ENCODE measurements around the gene PAIP2.
"Not testable (repeated sequence)": the region's sequence is repeated elsewhere in the genome, so short reads cannot be mapped to it uniquely, and the experiment has no call there.

Gene PAIP2

GRCh38 chr5:139315056-139315615 lies 26.5 kb upstream of the PAIP2 start:
- no peak for DNase-seq (ENCODE audit: low spot score)

- no peak for DNase-seq (ENCODE audit: low spot score)
Measured at GRCh38 chr5:139335811-139336210, 5.8 kb upstream of the PAIP2 start.

GRCh38 chr5:139340051-139340450 lies 1.6 kb upstream of the PAIP2 start:
- DNase-seq (ENCODE audit: low spot score): no peak

GRCh38 chr5:139341187-139341688 lies 416 bp upstream of the PAIP2 start:
- no peak for DNase-seq (ENCODE audit: low spot score)

- no peak for DNase-seq (ENCODE audit: low spot score)
Measured at GRCh38 chr5:139342423-139342723, 719 bp downstream of the PAIP2 start.

DNA sequence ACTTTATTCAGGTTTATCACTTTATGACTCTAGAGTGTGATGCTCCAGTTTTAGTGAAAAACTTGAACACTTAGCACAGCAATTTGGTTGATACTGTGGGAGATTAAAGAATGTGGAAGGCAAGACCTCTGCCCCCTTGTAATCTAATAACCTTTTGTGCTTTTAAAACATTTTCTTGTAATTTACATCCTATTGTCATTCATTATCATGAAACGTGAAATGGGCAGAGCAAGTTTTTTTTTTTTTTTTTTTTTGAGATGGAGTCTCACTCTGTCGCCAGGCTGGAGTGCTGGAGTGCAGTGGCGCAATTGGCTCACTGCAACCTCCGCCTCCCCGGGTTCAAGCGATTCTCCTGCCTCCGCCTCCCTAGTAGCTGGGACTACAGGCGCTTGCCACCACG lies 1.8 kb downstream of the PAIP2 start:
- no peak for DNase-seq (ENCODE audit: low spot score)

DNA sequence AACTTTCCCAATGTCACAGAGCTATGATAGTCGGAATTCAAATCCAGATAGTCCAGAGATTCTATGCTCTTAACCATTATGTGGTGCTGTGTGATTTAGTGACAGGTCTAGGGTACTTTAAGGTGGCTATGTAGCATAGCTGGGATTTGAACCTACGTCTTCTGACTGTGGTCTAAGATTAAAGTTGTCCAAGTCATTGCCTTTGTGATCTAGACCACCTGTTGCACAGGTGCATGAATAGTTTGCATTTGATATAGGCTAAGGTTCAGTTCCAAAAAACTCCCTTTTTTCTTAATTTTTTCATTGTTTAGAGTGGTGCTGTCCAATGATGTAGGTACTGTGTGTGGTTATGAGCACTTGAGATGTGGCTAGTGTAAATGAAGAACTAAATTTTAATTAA lies 2.5 kb downstream of the PAIP2 start:
- DNase-seq (ENCODE audit: low spot score): no peak

DNA sequence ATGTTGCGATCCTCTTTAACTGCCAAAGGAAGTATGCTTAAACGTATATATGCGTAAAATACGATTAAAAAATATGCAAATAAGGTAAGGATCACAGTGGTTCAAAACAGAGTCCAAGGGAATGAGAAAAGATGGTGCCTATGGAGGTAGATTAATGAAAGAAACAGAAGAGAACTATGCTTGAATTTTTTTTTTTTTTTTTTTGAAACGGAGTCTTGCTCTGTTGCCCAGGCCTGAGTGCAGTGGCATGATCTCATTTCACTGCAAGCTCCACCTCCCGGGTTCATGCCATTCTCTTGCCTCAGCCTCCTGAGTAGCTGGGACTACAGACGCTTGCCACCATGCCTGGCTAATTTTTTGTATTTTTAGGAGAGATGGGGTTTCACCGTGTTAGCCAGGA lies 3.8 kb downstream of the PAIP2 start:
- DNase-seq (ENCODE audit: low spot score): not testable (repeated sequence)

DNA sequence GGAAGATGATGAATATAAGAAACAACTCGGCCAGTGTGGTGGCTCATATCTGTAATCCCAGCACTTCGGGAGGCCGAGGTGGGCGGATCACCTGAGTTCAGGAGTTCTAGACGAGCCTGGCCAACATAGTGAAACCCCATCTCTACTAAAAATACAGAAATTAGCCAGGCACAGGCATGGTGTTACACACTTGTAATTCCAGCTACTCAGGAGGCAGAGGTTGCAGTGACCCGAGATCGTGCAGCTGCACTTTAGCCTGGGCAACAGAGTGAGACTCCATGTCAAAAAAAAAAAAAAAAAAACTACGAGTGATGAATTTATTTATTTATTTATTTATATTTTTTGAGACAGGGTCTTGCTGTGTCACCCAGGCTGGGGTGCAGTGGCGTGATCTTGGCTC lies 6.2 kb downstream of the PAIP2 start:
- not testable (repeated sequence) for DNase-seq (ENCODE audit: low spot score)

- DNase-seq (ENCODE audit: low spot score): no peak
Measured at GRCh38 chr5:139354186-139354585, 12.5 kb downstream of the PAIP2 start.

- not testable (repeated sequence) for DNase-seq (ENCODE audit: low spot score)
Measured at GRCh38 chr5:139355900-139356299, 14.2 kb downstream of the PAIP2 start.

GRCh38 chr5:139358064-139358463 lies 16.4 kb downstream of the PAIP2 start:
- no peak for DNase-seq (ENCODE audit: low spot score)

- DNase-seq (ENCODE audit: low spot score): no peak
Measured at GRCh38 chr5:139360384-139360783, 18.7 kb downstream of the PAIP2 start.

DNA sequence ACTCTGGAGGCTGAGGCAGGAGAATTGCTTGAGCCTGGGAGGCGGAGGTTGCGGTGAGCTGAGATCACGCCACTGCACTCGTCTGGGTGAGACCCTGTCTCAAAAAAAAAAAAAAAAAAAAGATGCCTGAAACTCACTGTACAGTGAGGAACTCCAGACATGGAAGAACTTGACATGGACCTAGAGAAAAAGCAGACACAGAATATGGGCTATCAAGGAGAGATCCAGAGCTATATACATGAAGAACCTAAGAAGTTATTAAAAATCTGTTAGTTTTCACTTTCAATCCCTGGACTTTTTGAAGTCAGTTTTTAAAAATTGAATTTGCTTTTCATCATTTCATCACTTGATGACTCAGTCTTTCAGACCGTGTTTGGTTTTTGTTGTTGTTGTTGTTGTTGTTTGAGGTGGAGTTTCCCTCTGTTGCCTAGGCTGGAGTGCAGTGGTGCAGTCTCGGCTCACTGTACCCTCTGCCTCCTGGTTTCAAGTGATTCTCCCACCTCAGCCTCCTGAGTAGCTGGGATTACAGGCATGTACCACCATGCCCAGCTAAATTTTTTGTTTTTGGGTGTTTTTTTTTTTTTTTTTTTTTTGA lies 20.3 kb downstream of the PAIP2 start:
- DNase-seq (ENCODE audit: low spot score): no peak

GRCh38 chr5:139363937-139364336 lies 22.3 kb downstream of the PAIP2 start:
- DNase-seq (ENCODE audit: low spot score): no peak

DNA sequence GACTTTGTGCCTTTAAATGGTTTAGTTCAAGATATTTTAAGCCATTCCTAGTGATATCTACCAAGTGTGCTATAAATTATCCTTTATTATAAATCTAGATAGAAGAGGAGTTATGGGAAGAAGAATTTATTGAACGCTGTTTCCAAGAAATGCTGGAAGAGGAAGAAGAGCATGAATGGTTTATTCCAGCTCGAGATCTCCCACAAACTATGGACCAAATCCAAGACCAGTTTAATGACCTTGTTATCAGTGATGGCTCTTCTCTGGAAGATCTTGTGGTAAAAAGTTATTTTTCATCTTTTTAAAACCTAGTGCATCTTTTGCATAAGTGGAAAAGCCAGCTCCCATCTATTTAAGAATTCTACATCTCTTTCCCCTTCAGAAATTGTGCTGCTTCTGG lies 22.8 kb downstream of the PAIP2 start:
- DNase-seq (ENCODE audit: low spot score): no peak

GRCh38 chr5:139368613-139369012 lies 27.0 kb downstream of the PAIP2 start:
- DNase-seq (ENCODE audit: low spot score): peak; percentile 36

- DNase-seq (ENCODE audit: low spot score): no peak
Measured at GRCh38 chr5:139369181-139369580, 27.5 kb downstream of the PAIP2 start.

- no peak for DNase-seq (ENCODE audit: low spot score)
Measured at GRCh38 chr5:139371482-139372435, 30.1 kb downstream of the PAIP2 start.

DNA sequence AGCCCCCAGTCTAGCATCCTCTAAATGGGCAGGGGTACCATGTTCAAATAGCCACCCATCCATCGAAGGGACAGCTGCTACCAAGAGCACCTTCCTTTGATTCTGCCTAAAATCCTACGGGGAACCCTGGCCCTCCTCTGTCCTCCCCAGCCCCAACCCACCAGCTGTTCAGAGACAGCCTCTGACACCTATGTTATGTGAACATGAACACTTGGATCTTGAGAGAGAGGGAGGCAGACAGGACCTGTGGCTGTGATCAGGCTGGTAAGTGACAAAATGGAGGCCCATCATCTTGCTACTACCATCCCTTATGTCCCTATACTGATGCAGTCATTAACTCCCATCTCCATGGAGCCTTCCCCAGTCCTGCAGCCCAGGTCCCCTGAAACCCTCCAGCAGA lies 33.3 kb downstream of the PAIP2 start:
- DNase-seq (ENCODE audit: low spot score): no peak

GRCh38 chr5:139376364-139376763 lies 34.7 kb downstream of the PAIP2 start:
- no peak for DNase-seq (ENCODE audit: low spot score)

GRCh38 chr5:139377226-139377625 lies 35.6 kb downstream of the PAIP2 start:
- no peak for DNase-seq (ENCODE audit: low spot score)

All from RKO (cell line).